Heart left ventricle (tissue), 13 donors: ENCODE results near the gene GDF7.
A peak's percentile ranks its signal among the peaks of the same experiment; 100 is the strongest.

Source experiments
- POLR2A ChIP-seq, 2 donors: fragments of 450-650 bp; IDR thresholded peaks; one replicate each; pipeline ENCODE4 v1.6.1; 2017; ENCODE audit warnings: antibody characterized with exemption in 2 of 2, mild to moderate bottlenecking in 2 of 2, moderate library complexity in 2 of 2
- TF ChIP-seq, protein P1 (sequence below), 12 donors: fragments of 200-600 bp; sonication (generic) in 4 of 12; IDR thresholded peaks; one replicate each; pipeline versions ENCODE4 v1.5.0 to v1.8.0; 2018 to 2022; ENCODE audit warnings: antibody characterized with exemption in 12 of 12, mild to moderate bottlenecking in 5 of 12
- donor health status: ischemic (EF 13 %, LVEDD 7.1; RV severe dilation, severe dysfunction).
- donor health status: DM: no; HTN: yes; CAD: no.
- donor health status: DM: no; HTN: no; CAD: no.
- donor health status: ischemic (EF 25% LVEDD 6.9; RV normal size, moderate dysfunction).
- donor health status: ischemic (EF 25% LVEDD 5.7; RV mildly dilated, moderate dysfunction).
- donor health status: ischemic (EF 35%, LVEDD 5.7; RV mildly dilated, moderate dysfunction).
- donor health status: nonischemic (EF 11% LVEDD 7.7; RV severe dilation, severe dysfunction).
- donor health status: DM: yes; HTN: yes; CAD: no.
- donor health status: PGD.
- donor health status: ischemic (EF 29% LVEDD 5.4; RV normal size, mild dysfunction).
- donor health status: nonischemic (EF 23%, LVEDD 6.1; RV moderate dilation, normal function).

DNA sequence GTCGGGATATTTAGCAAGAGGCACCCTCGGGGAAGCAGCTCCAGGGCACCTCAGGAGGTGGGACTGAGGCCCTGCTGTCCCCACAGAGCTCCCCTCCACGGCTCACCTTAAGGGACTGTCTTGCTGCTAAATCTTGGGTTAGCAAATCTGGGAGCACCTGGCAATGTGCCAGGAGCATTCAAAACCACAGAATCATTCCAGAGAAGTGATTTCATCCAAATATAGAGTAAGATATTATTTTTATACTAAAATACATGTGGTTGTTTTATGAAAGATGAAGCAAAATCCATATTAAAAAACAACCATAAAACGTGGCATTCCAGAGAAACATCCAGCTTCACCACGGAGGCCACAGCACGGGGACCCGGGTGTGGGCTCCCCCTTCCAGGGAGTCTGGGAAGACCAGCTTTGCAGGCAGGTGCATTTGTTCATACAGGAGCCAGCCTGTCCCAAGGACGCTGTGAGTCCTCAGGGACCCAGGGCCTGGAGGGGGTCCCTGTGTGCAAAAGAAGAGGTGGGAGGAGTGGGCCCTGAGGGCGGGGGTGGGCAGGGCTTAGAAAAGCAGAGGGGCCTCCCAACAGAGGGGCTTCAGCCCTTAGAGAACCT, 32.3 kb upstream of the GDF7 start:
- TF ChIP-seq, protein P1, sequence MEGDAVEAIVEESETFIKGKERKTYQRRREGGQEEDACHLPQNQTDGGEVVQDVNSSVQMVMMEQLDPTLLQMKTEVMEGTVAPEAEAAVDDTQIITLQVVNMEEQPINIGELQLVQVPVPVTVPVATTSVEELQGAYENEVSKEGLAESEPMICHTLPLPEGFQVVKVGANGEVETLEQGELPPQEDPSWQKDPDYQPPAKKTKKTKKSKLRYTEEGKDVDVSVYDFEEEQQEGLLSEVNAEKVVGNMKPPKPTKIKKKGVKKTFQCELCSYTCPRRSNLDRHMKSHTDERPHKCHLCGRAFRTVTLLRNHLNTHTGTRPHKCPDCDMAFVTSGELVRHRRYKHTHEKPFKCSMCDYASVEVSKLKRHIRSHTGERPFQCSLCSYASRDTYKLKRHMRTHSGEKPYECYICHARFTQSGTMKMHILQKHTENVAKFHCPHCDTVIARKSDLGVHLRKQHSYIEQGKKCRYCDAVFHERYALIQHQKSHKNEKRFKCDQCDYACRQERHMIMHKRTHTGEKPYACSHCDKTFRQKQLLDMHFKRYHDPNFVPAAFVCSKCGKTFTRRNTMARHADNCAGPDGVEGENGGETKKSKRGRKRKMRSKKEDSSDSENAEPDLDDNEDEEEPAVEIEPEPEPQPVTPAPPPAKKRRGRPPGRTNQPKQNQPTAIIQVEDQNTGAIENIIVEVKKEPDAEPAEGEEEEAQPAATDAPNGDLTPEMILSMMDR (IDR thresholded peaks at IDR 0.05), result peak in 1 of 12 donors; percentile 8
- no peak for TF ChIP-seq POLR2A (IDR thresholded peaks at IDR 0.05)
